AG04450 (cell line): ENCODE results near the gene RC3H1. TPM values are rescaled to one million over a fixed set of nuclear protein-coding genes. Genes with fewer than 3 reads are reported as not detected.

Experiments used
- CTCF ChIA-PET: fragments of 300-600, 350-600 bp; formaldehyde crosslinking; extraction: SDS; loops from one replicate; lab custom pipeline; 2022; ENCODE audit warnings: antibody characterized with exemption, inconsistent platforms; lab: Charles Lee
- POLR2A ChIA-PET: fragments of 350-600 bp; formaldehyde crosslinking; extraction: SDS; loops from one replicate; lab custom pipeline; 2021; ENCODE audit warnings: antibody characterized with exemption, inconsistent platforms; lab: Yijun Ruan, JAX
- DNase-seq: peaks from one replicate; pipeline ENCODE4 v3.0.0-alpha.2; 2011; ENCODE audit warnings: low read depth, low spot score
- H3K27ac ChIP-seq: one replicate; pipeline ENCODE4 v1.5.1; 2012; ENCODE audit warnings: low read depth, low read length, control low read depth
- H3K27me3 ChIP-seq: one replicate; pipeline ENCODE4 v1.6.0; 2012; ENCODE audit warnings: low read length; ENCODE audit not compliant: control insufficient read depth, insufficient read depth
- H3K4me3 ChIP-seq: 2 replicates; pipeline ENCODE4 v1.5.1; 2011; ENCODE audit warnings: mild to moderate bottlenecking, low read depth, low read length, control low read depth
- H3K9me3 ChIP-seq: 2 replicates; pipeline ENCODE4 v1.5.1; 2012; ENCODE audit warnings: low read length; ENCODE audit not compliant: control insufficient read depth, insufficient read depth
- CTCF ChIP-seq: IDR thresholded peaks from 2 replicates; pipeline ENCODE4 v1.5.1; 2011; ENCODE audit warnings: low read depth, low read length, control low read depth, inconsistent platforms
- polyA plus RNA-seq: library from polyadenylated mRNA; depleted of rRNA; stranded (reverse); fragments of >200 nt; gene quantifications from 2 replicates; pipeline ENCODE4 v1.2.3, GENCODE V29; 2011

Gene RC3H1
- polyA plus RNA-seq, 1 experiment, result 13.9 TPM

- DNase-seq, result no peak
- Histone ChIP-seq H3K9me3 (no peaks in the 10 kb centered on the region), H3K27ac (no peak overlapping the region), H3K4me3 (no peak overlapping the region), H3K27me3 (no peaks in the 10 kb centered on the region)
- POLR2A ChIA-PET, result no interaction called here
- TF ChIP-seq CTCF, result no peak
- CTCF ChIA-PET, result no interaction called here
These were observed 121.2 kb downstream of the RC3H1 start for GRCh38 chr1:173900992-173901391.

GRCh38 chr1:173900427-173900826, 121.7 kb downstream of the RC3H1 start:
- Histone ChIP-seq H3K4me3 (no peak overlapping the region), H3K27ac (no peak overlapping the region), H3K27me3 (no peaks in the 10 kb centered on the region), H3K9me3 (no peaks in the 10 kb centered on the region)
- ChIA-PET CTCF (no interaction called here), POLR2A (no interaction called here)
- TF ChIP-seq CTCF, result no peak
- DNase-seq, result no peak

GRCh38 chr1:173894189-173894588, 128.0 kb downstream of the RC3H1 start:
- no peak for DNase-seq
- Histone ChIP-seq H3K27ac (no peak overlapping the region), H3K4me3 (no peak overlapping the region), H3K9me3 (no peaks in the 10 kb centered on the region), H3K27me3 (no peaks in the 10 kb centered on the region)
- ChIA-PET CTCF (no interaction called here), POLR2A (no interaction called here)
- TF ChIP-seq CTCF, result no peak

GRCh38 chr1:173893611-173894010, 128.5 kb downstream of the RC3H1 start:
- no peak for TF ChIP-seq CTCF
- Histone ChIP-seq H3K27me3 (no peaks in the 10 kb centered on the region), H3K27ac (no peak overlapping the region), H3K9me3 (no peaks in the 10 kb centered on the region), H3K4me3 (no peak overlapping the region)
- DNase-seq, result no peak
- ChIA-PET CTCF (no interaction called here), POLR2A (no interaction called here)

GRCh38 chr1:173889885-173890284, 132.3 kb downstream of the RC3H1 start:
- H3K27ac ChIP-seq, result no peak overlapping the region
- no peaks in the 10 kb centered on the region for H3K9me3 ChIP-seq
- ChIA-PET CTCF (interaction anchor here (1.3 kb wide), 1 partner anchor 25 kb away, joined by 4 read pairs; no protein-coding TSS in a partner anchor), POLR2A (interaction anchor here (1.2 kb wide), 1 partner anchor 22 kb away, joined by 7 read pairs; the partner anchor contains the start of gene ZBTB37)
- TF ChIP-seq CTCF, result no peak
- no peak overlapping the region for H3K4me3 ChIP-seq
- no peaks in the 10 kb centered on the region for H3K27me3 ChIP-seq
- DNase-seq, result no peak
